Stimulated activated CD4-positive, alpha-beta T cell treated with anti-CD3 and anti-CD28 coated beads, Interleukin-12 subunit alpha, Interleukin-12 subunit beta, amount 100 ng/mL, for 24 hours (primary cell): Measurements from ENCODE around the gene MT2A.

ENCODE experiments used
- DNase-seq, 2 experiments: peaks; one replicate each; pipeline ENCODE4 v3.0.0-alpha.2; 2020; ENCODE audit warnings: low read depth in 2 of 2

Gene MT2A

GRCh38 chr16:56600398-56600999, 7.9 kb upstream of the MT2A start:
- no peak for DNase-seq

GRCh38 chr16:56601325-56601724, 7.1 kb upstream of the MT2A start:
- DNase-seq: no peak

- DNase-seq: no peak
These were observed 4.8 kb upstream of the MT2A start for GRCh38 chr16:56603589-56603988.

GRCh38 chr16:56604966-56605365, 3.4 kb upstream of the MT2A start:
- no peak for DNase-seq

- DNase-seq: no peak
These were observed 2.9 kb upstream of the MT2A start for GRCh38 chr16:56605475-56605874.

- DNase-seq: no peak
These were observed 2.3 kb upstream of the MT2A start for GRCh38 chr16:56606071-56606475.

GRCh38 chr16:56606476-56607108, 1.8 kb upstream of the MT2A start:
- DNase-seq: no peak

- DNase-seq: no peak
These were observed 1.2 kb upstream of the MT2A start for GRCh38 chr16:56607109-56607618.

- no peak for DNase-seq
These were observed 725 bp upstream of the MT2A start for GRCh38 chr16:56607675-56608042.

- no peak for DNase-seq
These were observed 585 bp downstream of the MT2A start for GRCh38 chr16:56608876-56609462.

GRCh38 chr16:56609463-56609921, 1.1 kb downstream of the MT2A start:
- peak; percentile 53 to 67 for DNase-seq

- DNase-seq: peak; percentile 56 to 76
These were observed 1.7 kb downstream of the MT2A start for GRCh38 chr16:56610017-56610608.

- DNase-seq: no peak
These were observed 2.3 kb downstream of the MT2A start for GRCh38 chr16:56610609-56611111.

GRCh38 chr16:56611281-56611833, 3.0 kb downstream of the MT2A start:
- no peak for DNase-seq

GRCh38 chr16:56613706-56614105, 5.3 kb downstream of the MT2A start:
- no peak for DNase-seq

GRCh38 chr16:56614549-56614991, 6.2 kb downstream of the MT2A start:
- DNase-seq: no peak

GRCh38 chr16:56615353-56615752, 7.0 kb downstream of the MT2A start:
- DNase-seq: no peak

- no peak for DNase-seq
These were observed 8.3 kb downstream of the MT2A start for GRCh38 chr16:56616608-56617211.

GRCh38 chr16:56617212-56618085, 9.1 kb downstream of the MT2A start:
- DNase-seq: peak in 1 of 2 experiments; percentile 64

GRCh38 chr16:56618138-56618537, 9.8 kb downstream of the MT2A start:
- no peak for DNase-seq
